Stimulated activated naive CD8-positive, alpha-beta T cell treated with anti-CD3 and anti-CD28 coated beads, Interleukin-15, Interleukin-2, amounts not matched to agents 100 ng/mL and 50 ng/mL, for 24 hours (primary cell): ENCODE data around the gene HSPG2.

Experiments
- H3K27ac Mint-ChIP-seq: one replicate; pipeline ENCODE4 v1.8.0; 2021; ENCODE audit warnings: mild to moderate bottlenecking, mixed read lengths
- H3K27me3 Mint-ChIP-seq: one replicate; pipeline ENCODE4 v1.8.0; 2021; ENCODE audit warnings: mixed read lengths
- H3K36me3 Mint-ChIP-seq: one replicate; pipeline ENCODE4 v1.8.0; 2021; ENCODE audit warnings: low read depth, mixed read lengths
- H3K4me1 Mint-ChIP-seq: one replicate; pipeline ENCODE4 v1.8.0; 2021; ENCODE audit warnings: low read depth, mixed read lengths
- H3K4me3 Mint-ChIP-seq: one replicate; pipeline ENCODE4 v1.8.0; 2021; ENCODE audit warnings: mild to moderate bottlenecking, mixed read lengths
- H3K9me3 Mint-ChIP-seq: one replicate; pipeline ENCODE4 v1.8.0; 2021; ENCODE audit warnings: mixed read lengths

Gene HSPG2

GRCh38 chr1:21878009-21878773, 58.9 kb downstream of the HSPG2 start:
- Mint-ChIP-seq H3K27me3 (no peaks in the 10 kb centered on the region), H3K27ac (no peak overlapping the region), H3K9me3 (no peaks in the 10 kb centered on the region), H3K4me3 (no peak overlapping the region), H3K4me1 (no peaks in the 10 kb centered on the region), H3K36me3 (no peaks in the 10 kb centered on the region)

DNA sequence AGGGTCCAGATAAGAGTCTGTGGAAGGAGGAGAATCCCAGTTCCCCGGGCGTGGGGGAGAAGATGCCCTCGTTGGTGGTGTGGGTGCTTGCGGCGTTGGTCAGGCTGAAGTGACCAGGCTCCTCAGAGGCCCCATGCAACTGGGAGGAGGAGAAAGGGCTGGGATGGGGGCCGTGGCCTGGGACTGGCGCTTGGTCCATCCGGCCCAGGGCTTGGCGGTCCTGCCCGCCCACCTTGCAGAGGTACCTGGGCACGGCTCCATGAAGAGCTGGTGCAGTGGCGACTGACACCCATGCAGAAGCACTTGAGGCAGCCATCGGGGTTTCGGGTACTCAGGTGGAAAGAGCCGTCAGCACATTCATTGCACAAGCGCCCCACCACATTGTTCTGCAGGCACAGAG, 60.8 kb downstream of the HSPG2 start:
- H3K4me1 Mint-ChIP-seq: no peaks in the 10 kb centered on the region
- no peak overlapping the region for H3K4me3 Mint-ChIP-seq
- no peaks in the 10 kb centered on the region for H3K27me3 Mint-ChIP-seq
- no peak overlapping the region for H3K27ac Mint-ChIP-seq
- no peaks in the 10 kb centered on the region for H3K9me3 Mint-ChIP-seq
- H3K36me3 Mint-ChIP-seq: no peaks in the 10 kb centered on the region

GRCh38 chr1:21875621-21876063, 61.5 kb downstream of the HSPG2 start:
- no peaks in the 10 kb centered on the region for H3K27me3 Mint-ChIP-seq
- H3K36me3 Mint-ChIP-seq: no peaks in the 10 kb centered on the region
- no peaks in the 10 kb centered on the region for H3K9me3 Mint-ChIP-seq
- H3K27ac Mint-ChIP-seq: no peak overlapping the region
- no peak overlapping the region for H3K4me3 Mint-ChIP-seq
- no peaks in the 10 kb centered on the region for H3K4me1 Mint-ChIP-seq

GRCh38 chr1:21874778-21875547, 62.1 kb downstream of the HSPG2 start:
- Mint-ChIP-seq H3K36me3 (no peaks in the 10 kb centered on the region), H3K27me3 (no peaks in the 10 kb centered on the region), H3K27ac (no peak overlapping the region), H3K4me1 (no peaks in the 10 kb centered on the region), H3K9me3 (no peaks in the 10 kb centered on the region), H3K4me3 (no peak overlapping the region)

DNA sequence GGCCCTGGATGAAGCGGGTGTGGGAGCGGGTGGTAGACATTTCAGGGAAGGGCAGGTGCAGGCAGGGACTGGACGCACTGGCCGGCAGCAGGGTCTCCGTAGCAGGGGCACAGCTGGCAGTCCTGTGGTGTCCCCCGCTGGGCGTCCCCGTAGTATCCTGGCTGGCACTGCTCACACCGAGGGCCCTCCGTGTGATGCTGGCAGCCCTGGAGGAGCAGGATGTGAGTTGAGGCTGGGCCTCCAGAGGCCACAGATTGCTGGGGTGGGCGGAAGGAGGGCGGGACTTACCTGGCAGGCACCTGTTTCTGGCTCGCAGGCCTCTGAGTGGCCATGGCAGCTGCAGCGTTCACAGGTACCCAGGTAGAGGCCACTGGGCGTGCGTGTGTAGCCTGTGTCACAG, 62.8 kb downstream of the HSPG2 start:
- no peaks in the 10 kb centered on the region for H3K4me1 Mint-ChIP-seq
- H3K4me3 Mint-ChIP-seq: no peak overlapping the region
- H3K27me3 Mint-ChIP-seq: no peaks in the 10 kb centered on the region
- H3K27ac Mint-ChIP-seq: no peak overlapping the region
- H3K36me3 Mint-ChIP-seq: no peaks in the 10 kb centered on the region
- no peaks in the 10 kb centered on the region for H3K9me3 Mint-ChIP-seq

DNA sequence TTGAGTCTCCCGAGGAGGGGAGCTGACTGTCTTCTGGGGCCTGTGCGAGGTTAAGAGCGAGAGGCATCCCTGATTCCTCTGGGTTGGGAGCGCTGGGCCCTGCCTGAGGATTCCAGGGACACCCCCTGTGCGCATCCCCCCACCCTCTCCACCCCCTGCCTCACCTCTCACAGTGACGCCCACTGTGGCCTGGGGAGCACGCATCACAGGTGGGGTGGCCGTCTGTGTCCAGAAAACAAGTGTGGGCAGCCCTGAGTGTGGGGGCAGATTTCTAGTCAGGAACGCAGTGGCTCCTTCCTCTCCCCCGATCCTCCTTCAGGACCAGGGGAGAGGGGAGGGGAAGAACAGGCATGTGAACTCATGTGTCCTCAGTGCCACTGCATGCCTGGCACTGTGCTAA, 63.3 kb downstream of the HSPG2 start:
- H3K4me3 Mint-ChIP-seq: no peak overlapping the region
- H3K9me3 Mint-ChIP-seq: no peaks in the 10 kb centered on the region
- H3K36me3 Mint-ChIP-seq: no peaks in the 10 kb centered on the region
- H3K4me1 Mint-ChIP-seq: no peaks in the 10 kb centered on the region
- H3K27me3 Mint-ChIP-seq: no peaks in the 10 kb centered on the region
- no peak overlapping the region for H3K27ac Mint-ChIP-seq

DNA sequence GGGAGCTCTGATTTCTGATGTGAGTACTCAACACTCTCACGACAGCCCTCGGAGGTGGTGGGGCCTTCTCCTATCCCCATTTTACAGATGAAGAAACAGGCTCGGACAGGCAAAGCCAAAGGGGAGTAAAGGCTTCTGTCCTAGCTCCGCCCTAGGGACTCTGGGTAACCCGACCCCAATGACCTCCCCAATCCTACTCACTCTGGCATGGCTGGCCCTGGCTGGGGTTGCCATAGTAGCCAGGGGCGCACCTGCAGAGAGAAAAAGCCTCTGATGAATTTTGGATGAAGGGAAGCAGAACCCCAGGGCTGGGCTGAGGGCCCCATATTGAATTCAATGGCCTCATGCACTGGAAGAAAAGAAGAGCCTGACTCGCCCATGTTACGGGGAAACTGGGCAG, 63.9 kb downstream of the HSPG2 start:
- H3K36me3 Mint-ChIP-seq: no peaks in the 10 kb centered on the region
- H3K4me1 Mint-ChIP-seq: no peaks in the 10 kb centered on the region
- H3K9me3 Mint-ChIP-seq: no peaks in the 10 kb centered on the region
- H3K27ac Mint-ChIP-seq: no peak overlapping the region
- H3K27me3 Mint-ChIP-seq: no peaks in the 10 kb centered on the region
- no peak overlapping the region for H3K4me3 Mint-ChIP-seq

- Mint-ChIP-seq H3K4me1 (no peaks in the 10 kb centered on the region), H3K27me3 (no peaks in the 10 kb centered on the region), H3K4me3 (no peak overlapping the region), H3K36me3 (no peaks in the 10 kb centered on the region), H3K9me3 (no peaks in the 10 kb centered on the region), H3K27ac (no peak overlapping the region)
These were observed 64.5 kb downstream of the HSPG2 start for GRCh38 chr1:21872445-21873079.

DNA sequence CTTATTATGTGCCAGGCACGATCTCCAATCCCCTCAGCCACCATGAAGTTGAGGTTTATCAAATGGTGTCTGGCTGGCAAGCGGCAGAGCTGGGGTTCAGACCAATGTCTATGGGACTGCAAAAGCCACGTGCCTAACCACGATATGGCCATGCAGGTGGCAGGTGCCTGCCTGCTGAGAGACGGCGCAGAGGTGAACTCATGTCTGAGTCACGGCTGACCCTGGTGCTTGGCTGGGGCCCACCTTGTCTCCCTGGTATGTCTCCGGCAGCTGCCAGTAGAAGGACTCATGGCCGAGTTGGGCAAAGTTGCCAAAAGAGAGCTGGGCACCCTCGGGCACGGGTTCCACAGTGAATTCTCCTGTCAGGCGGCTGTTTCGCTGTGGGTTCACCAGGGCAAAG, 65.2 kb downstream of the HSPG2 start:
- no peaks in the 10 kb centered on the region for H3K27me3 Mint-ChIP-seq
- no peaks in the 10 kb centered on the region for H3K36me3 Mint-ChIP-seq
- no peak overlapping the region for H3K4me3 Mint-ChIP-seq
- no peaks in the 10 kb centered on the region for H3K9me3 Mint-ChIP-seq
- H3K4me1 Mint-ChIP-seq: no peaks in the 10 kb centered on the region
- H3K27ac Mint-ChIP-seq: no peak overlapping the region

GRCh38 chr1:21870611-21871010, 66.5 kb downstream of the HSPG2 start:
- H3K27me3 Mint-ChIP-seq: no peaks in the 10 kb centered on the region
- H3K4me3 Mint-ChIP-seq: no peak overlapping the region
- no peaks in the 10 kb centered on the region for H3K4me1 Mint-ChIP-seq
- no peaks in the 10 kb centered on the region for H3K9me3 Mint-ChIP-seq
- H3K27ac Mint-ChIP-seq: no peak overlapping the region
- no peaks in the 10 kb centered on the region for H3K36me3 Mint-ChIP-seq

GRCh38 chr1:21869620-21870121, 67.4 kb downstream of the HSPG2 start:
- H3K4me1 Mint-ChIP-seq: no peaks in the 10 kb centered on the region
- H3K4me3 Mint-ChIP-seq: no peak overlapping the region
- no peaks in the 10 kb centered on the region for H3K9me3 Mint-ChIP-seq
- H3K36me3 Mint-ChIP-seq: no peaks in the 10 kb centered on the region
- no peak overlapping the region for H3K27ac Mint-ChIP-seq
- no peaks in the 10 kb centered on the region for H3K27me3 Mint-ChIP-seq

- Mint-ChIP-seq H3K27me3 (no peaks in the 10 kb centered on the region), H3K27ac (no peak overlapping the region), H3K9me3 (no peaks in the 10 kb centered on the region), H3K36me3 (no peaks in the 10 kb centered on the region), H3K4me1 (no peaks in the 10 kb centered on the region), H3K4me3 (no peak overlapping the region)
These were observed 68.1 kb downstream of the HSPG2 start for GRCh38 chr1:21868941-21869454.

DNA sequence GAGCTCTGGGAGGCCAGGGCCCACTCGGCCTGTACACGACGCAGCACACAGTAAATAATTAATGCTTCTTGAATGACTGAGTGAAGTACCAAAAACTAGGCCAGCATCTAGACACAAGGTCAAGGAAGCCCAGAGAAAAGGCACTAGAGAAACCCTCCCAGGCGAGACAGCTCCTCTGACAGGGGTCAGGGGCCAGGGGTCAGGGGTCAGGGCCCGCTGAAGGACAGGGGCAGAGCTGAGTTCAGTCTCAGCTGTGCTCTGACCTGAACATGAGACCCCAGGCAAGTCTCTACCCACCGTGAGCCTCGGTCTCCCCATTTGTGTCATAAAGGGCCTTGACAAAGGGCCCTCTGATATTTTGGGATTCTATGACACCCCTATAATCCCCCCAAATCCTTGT, 68.6 kb downstream of the HSPG2 start:
- Mint-ChIP-seq H3K27me3 (no peaks in the 10 kb centered on the region), H3K27ac (no peak overlapping the region)

GRCh38 chr1:21867451-21867996, 69.6 kb downstream of the HSPG2 start:
- no peak overlapping the region for H3K27ac Mint-ChIP-seq

More for the DNA sequence above, 68.6 kb downstream of the HSPG2 start:
- H3K4me1 Mint-ChIP-seq: no peaks in the 10 kb centered on the region
- no peaks in the 10 kb centered on the region for H3K9me3 Mint-ChIP-seq
- no peak overlapping the region for H3K4me3 Mint-ChIP-seq
- H3K36me3 Mint-ChIP-seq: no peaks in the 10 kb centered on the region

GRCh38 chr1:21866707-21867043, 70.4 kb downstream of the HSPG2 start:
- no peaks in the 10 kb centered on the region for H3K4me1 Mint-ChIP-seq
- no peak overlapping the region for H3K27ac Mint-ChIP-seq
- H3K4me3 Mint-ChIP-seq: no peak overlapping the region
- no peaks in the 10 kb centered on the region for H3K27me3 Mint-ChIP-seq
- no peaks in the 10 kb centered on the region for H3K9me3 Mint-ChIP-seq
- H3K36me3 Mint-ChIP-seq: no peaks in the 10 kb centered on the region

More at GRCh38 chr1:21867451-21867996, 69.6 kb downstream of the HSPG2 start:
- H3K4me1 Mint-ChIP-seq: no peaks in the 10 kb centered on the region
- no peaks in the 10 kb centered on the region for H3K9me3 Mint-ChIP-seq
- H3K36me3 Mint-ChIP-seq: no peaks in the 10 kb centered on the region
- H3K4me3 Mint-ChIP-seq: no peak overlapping the region
- no peaks in the 10 kb centered on the region for H3K27me3 Mint-ChIP-seq
